Naive thymus-derived CD4-positive, alpha-beta T cell (primary cell): ENCODE measurements around the gene R3HCC1L. TPM values are rescaled to one million over a fixed set of nuclear protein-coding genes. Genes with fewer than 3 reads are reported as not detected.

Experiments used
- ATAC-seq: fragments of 150-1000 bp; cut with Tn5 transposase; 2 replicates; pipeline ENCODE4 v1.10.0; 2021; ENCODE audit warnings: mild to moderate bottlenecking, moderate library complexity
- CTCF ChIA-PET: fragments of 350-600 bp; sonication (Branson Sonifier 250); formaldehyde crosslinking; loops from one replicate; lab custom pipeline; 2021; ENCODE audit warnings: antibody characterized with exemption; lab: Charles Lee
- POLR2A ChIA-PET: fragments of 350-600 bp; sonication (Branson Sonifier 250); formaldehyde crosslinking; loops from one replicate; lab custom pipeline; 2021; ENCODE audit warnings: antibody characterized with exemption, inconsistent platforms; lab: Charles Lee
- DNase-seq, 9 donors: peaks; one replicate each; pipeline versions ENCODE4 v3.0.0 to v3.0.0-alpha.2; 2020 to 2022; ENCODE audit warnings: mixed read lengths in 1 of 9
- H3K27ac ChIP-seq: one replicate; pipeline ENCODE4 v1.7.0; 2013; ENCODE audit warnings: mild to moderate bottlenecking, low read depth, low read length, moderate library complexity
- H3K27me3 ChIP-seq, 2 donors: one replicate each; pipeline ENCODE4 v1.7.0; 2013; ENCODE audit warnings: low read length in 2 of 2, mild to moderate bottlenecking in 2 of 2, moderate library complexity in 2 of 2; ENCODE audit not compliant: control insufficient read depth in 2 of 2, insufficient read depth in 2 of 2
- H3K36me3 ChIP-seq, 3 experiments: 1 replicate in 2 of 3; 2 replicates in 1 of 3; pipeline ENCODE4 v1.7.0; 2013; ENCODE audit warnings: low read length in 3 of 3, mild to moderate bottlenecking in 3 of 3, moderate library complexity in 1 of 3; ENCODE audit not compliant: insufficient read depth in 3 of 3, control insufficient read depth in 2 of 3
- H3K4me1 ChIP-seq, 2 donors: one replicate each; pipeline ENCODE4 v1.7.0; 2013; ENCODE audit warnings: low read length in 2 of 2, mild to moderate bottlenecking in 2 of 2, moderate library complexity in 1 of 2; ENCODE audit not compliant: control insufficient read depth in 2 of 2, insufficient read depth in 2 of 2
- H3K4me3 ChIP-seq: 2 replicates; pipeline ENCODE4 v1.7.0; 2013; ENCODE audit warnings: mild to moderate bottlenecking, low read length
- H3K9me3 ChIP-seq, 3 experiments: 1 replicate in 2 of 3; 2 replicates in 1 of 3; pipeline ENCODE4 v1.7.0; 2013; ENCODE audit warnings: low read length in 3 of 3; ENCODE audit not compliant: control insufficient read depth in 2 of 3
- H3K27ac Mint-ChIP-seq, 9 donors: one replicate each; pipeline ENCODE4 v1.8.0; 2020 to 2022; ENCODE audit warnings: mixed read lengths in 9 of 9, mild to moderate bottlenecking in 8 of 9, moderate library complexity in 5 of 9, inconsistent platforms in 2 of 9
- H3K27me3 Mint-ChIP-seq, 5 donors: one replicate each; pipeline ENCODE4 v1.8.0; 2021 to 2022; ENCODE audit warnings: mixed read lengths in 5 of 5, mild to moderate bottlenecking in 1 of 5
- H3K36me3 Mint-ChIP-seq, 5 donors: one replicate each; pipeline ENCODE4 v1.8.0; 2020 to 2022; ENCODE audit warnings: mixed read lengths in 5 of 5, mild to moderate bottlenecking in 3 of 5, inconsistent platforms in 1 of 5
- H3K4me1 Mint-ChIP-seq, 7 donors: one replicate each; pipeline ENCODE4 v1.8.0; 2020 to 2022; ENCODE audit warnings: mixed read lengths in 7 of 7, mild to moderate bottlenecking in 3 of 7, inconsistent platforms in 1 of 7
- H3K4me3 Mint-ChIP-seq, 10 donors: one replicate each; pipeline ENCODE4 v1.8.0; 2020 to 2022; ENCODE audit warnings: mild to moderate bottlenecking in 10 of 10, mixed read lengths in 10 of 10, moderate library complexity in 6 of 10, inconsistent platforms in 2 of 10
- H3K9me3 Mint-ChIP-seq, 11 donors: one replicate each; pipeline ENCODE4 v1.8.0; 2020 to 2022; ENCODE audit warnings: mixed read lengths in 11 of 11, mild to moderate bottlenecking in 4 of 11, inconsistent platforms in 1 of 11, moderate library complexity in 1 of 11
- intact Hi-C, 2 donors: fragments of 100-400 bp; cut with micrococcal nuclease; formaldehyde crosslinking; loops; one replicate each; pipeline ENCODE4 v1.15.1; 2023
- polyA plus RNA-seq, 2 donors: library from polyadenylated mRNA; unstranded; fragments of 300-500 nt; fragmentation: Illumina TruSeq; gene quantifications; one replicate each; pipeline ENCODE4 v1.2.3, GENCODE V29; 2021
- total RNA-seq, 6 experiments: library from RNA in 5 of 6; stranded (reverse) in 5 of 6; gene quantifications; 1 replicate in 5 of 6; 2 replicates in 1 of 6; pipeline ENCODE4 v1.2.3 and lab custom pipeline; 2021 to 2026

Gene R3HCC1L
- total and polyA plus RNA-seq, 7 experiments from 2014 or later: 9.6 to 25.3 (median 19.6) TPM

DNA sequence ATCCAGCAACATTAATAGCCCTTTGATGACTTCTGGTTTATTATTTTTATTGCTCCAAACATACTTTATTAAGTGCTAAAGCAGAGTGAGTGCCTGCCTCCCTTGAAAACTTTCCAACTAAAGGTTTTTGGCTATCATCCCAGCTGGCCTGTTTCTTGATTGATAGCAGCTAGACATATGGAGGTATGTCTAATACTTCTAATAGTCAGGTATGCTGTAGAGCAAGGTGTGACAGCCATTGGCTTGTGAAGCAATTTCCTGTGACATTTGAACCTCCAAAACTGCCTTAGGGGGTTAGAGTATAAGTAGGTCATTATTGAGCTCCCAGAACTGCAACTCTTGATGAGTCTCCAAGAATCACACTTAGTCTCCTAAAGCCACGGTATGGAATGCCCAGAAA, 77.7 kb downstream of the R3HCC1L start:
- Histone ChIP-seq H3K9me3 (no peaks in the 10 kb centered on the region), H3K4me3 (no peak overlapping the region), H3K36me3 (peaks cover 0 to 6% (median 5%) of the 10 kb centered on the region in 3 experiments), H3K27me3 (no peaks in the 10 kb centered on the region), H3K27ac (no peak overlapping the region), H3K4me1 (no peaks in the 10 kb centered on the region)
- Mint-ChIP-seq H3K36me3 (peaks cover 33 to 78% (median 74%) of the 10 kb centered on the region in 5 donors), H3K27ac (no peak overlapping the region), H3K4me3 (no peak overlapping the region), H3K9me3 (peaks cover 0 to 10% (median 6%) of the 10 kb centered on the region in 11 donors), H3K4me1 (peaks cover 6 to 71% (median 57%) of the 10 kb centered on the region in 7 donors), H3K27me3 (no peaks in the 10 kb centered on the region)
- intact Hi-C loops: no loop called here
- ATAC-seq: no peak
- ChIA-PET POLR2A (no interaction called here), CTCF (no interaction called here)
- DNase-seq: no peak

DNA sequence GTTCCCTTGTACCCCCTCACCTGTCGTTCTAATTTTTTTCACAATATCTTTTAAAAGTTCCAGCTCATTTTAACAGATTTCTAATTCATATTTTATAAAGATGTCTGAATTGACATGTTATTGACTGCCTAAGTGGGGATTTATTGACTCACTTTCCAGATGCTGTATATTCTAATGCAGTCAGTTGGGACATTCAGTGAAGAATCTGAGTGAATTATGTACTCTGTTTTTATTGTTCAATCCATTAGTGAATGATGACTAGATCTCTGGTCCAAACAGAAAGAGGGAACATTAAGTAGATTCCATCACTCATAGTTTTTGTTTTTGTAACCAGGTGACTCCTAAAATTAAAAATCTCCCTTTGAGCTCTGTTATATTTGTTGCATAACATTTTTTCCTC, 79.3 kb downstream of the R3HCC1L start:
- H3K27ac Mint-ChIP-seq: peak overlapping the region in 2 of 9 donors; percentile 38 to 41
- intact Hi-C loops: loop anchor here (2.0 kb wide), 2 partner anchors 13 to 31 kb away; no protein-coding TSS in a partner anchor

DNA sequence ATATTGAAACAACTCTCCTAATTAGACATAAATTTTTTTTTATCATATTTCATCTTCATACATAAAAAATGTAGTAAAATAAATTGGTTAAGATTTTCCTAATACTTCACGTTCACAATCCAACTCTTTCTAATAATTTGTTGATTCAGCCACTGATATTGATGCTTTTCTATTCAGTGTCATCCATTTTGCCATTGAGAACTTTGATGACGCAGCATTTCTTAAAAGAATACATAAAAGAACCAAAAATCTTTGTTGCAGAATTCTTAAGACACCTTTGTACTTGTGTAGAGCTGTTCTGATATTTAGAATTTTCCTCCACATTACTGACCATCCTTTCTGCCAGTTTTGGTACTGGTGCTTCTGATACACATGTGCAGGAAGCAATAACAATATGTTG, 80.9 kb downstream of the R3HCC1L start:
- intact Hi-C loops: loop anchor here (2.0 kb wide), 2 partner anchors 15 to 33 kb away; no protein-coding TSS in a partner anchor
- CTCF ChIA-PET: no interaction called here

More for the DNA sequence above, 79.3 kb downstream of the R3HCC1L start:
- Histone ChIP-seq H3K4me3 (no peak overlapping the region), H3K4me1 (no peaks in the 10 kb centered on the region), H3K9me3 (no peaks in the 10 kb centered on the region), H3K27ac (no peak overlapping the region), H3K27me3 (no peaks in the 10 kb centered on the region), H3K36me3 (peaks cover 0 to 3% (median 0%) of the 10 kb centered on the region in 3 experiments)
- DNase-seq (no peak), ATAC-seq (no peak)
- Mint-ChIP-seq H3K27me3 (no peaks in the 10 kb centered on the region), H3K9me3 (peaks cover 3 to 25% (median 12%) of the 10 kb centered on the region in 11 donors), H3K4me3 (no peak overlapping the region), H3K4me1 (peaks cover 9 to 73% (median 60%) of the 10 kb centered on the region in 7 donors), H3K36me3 (peaks cover 29 to 81% (median 73%) of the 10 kb centered on the region in 5 donors)
- POLR2A ChIA-PET: interaction anchor here (0.9 kb wide), 1 partner anchor 8 kb away, joined by 3 read pairs; no protein-coding TSS in a partner anchor
- CTCF ChIA-PET: no interaction called here

GRCh38 chr10:98217801-98218200, 83.3 kb downstream of the R3HCC1L start:
- no peaks in the 10 kb centered on the region for H3K4me1 ChIP-seq
- Mint-ChIP-seq H3K27me3 (no peaks in the 10 kb centered on the region), H3K27ac (no peak overlapping the region), H3K4me3 (peak overlapping the region in 1 of 10 donors; percentile 8), H3K4me1 (peaks cover 5 to 44% (median 34%) of the 10 kb centered on the region in 7 donors), H3K36me3 (peaks cover 20 to 63% (median 59%) of the 10 kb centered on the region in 5 donors), H3K9me3 (peaks cover 9 to 42% (median 22%) of the 10 kb centered on the region in 11 donors)
- DNase-seq: no peak
- CTCF ChIA-PET: interaction anchor here (0.7 kb wide), 1 partner anchor 40 kb away, joined by 6 read pairs; no protein-coding TSS in a partner anchor
- POLR2A ChIA-PET: no interaction called here
- H3K4me3 ChIP-seq: no peak overlapping the region
- H3K9me3 ChIP-seq: peaks cover 5 to 8% (median 7%) of the 10 kb centered on the region in 3 experiments
- no peaks in the 10 kb centered on the region for H3K36me3 ChIP-seq
- no peak for ATAC-seq
- no peak overlapping the region for H3K27ac ChIP-seq
- intact Hi-C loops: no loop called here
- H3K27me3 ChIP-seq: no peaks in the 10 kb centered on the region

More for the DNA sequence above, 80.9 kb downstream of the R3HCC1L start:
- no peaks in the 10 kb centered on the region for H3K27me3 ChIP-seq
- DNase-seq: no peak
- H3K36me3 ChIP-seq: no peaks in the 10 kb centered on the region
- Mint-ChIP-seq H3K27ac (no peak overlapping the region), H3K4me3 (peak overlapping the region in 1 of 10 donors; percentile 5), H3K27me3 (no peaks in the 10 kb centered on the region), H3K36me3 (peaks cover 32 to 84% (median 71%) of the 10 kb centered on the region in 5 donors), H3K4me1 (peaks cover 9 to 67% (median 54%) of the 10 kb centered on the region in 7 donors), H3K9me3 (peaks cover 9 to 42% (median 22%) of the 10 kb centered on the region in 11 donors)
- H3K27ac ChIP-seq: no peak overlapping the region
- H3K9me3 ChIP-seq: peaks cover 5 to 8% (median 7%) of the 10 kb centered on the region in 3 experiments
- ATAC-seq: no peak
- POLR2A ChIA-PET: no interaction called here
- no peaks in the 10 kb centered on the region for H3K4me1 ChIP-seq
- H3K4me3 ChIP-seq: no peak overlapping the region

- POLR2A ChIA-PET: no interaction called here
- Histone ChIP-seq H3K4me3 (no peak overlapping the region), H3K4me1 (no peaks in the 10 kb centered on the region), H3K27me3 (no peaks in the 10 kb centered on the region), H3K36me3 (no peaks in the 10 kb centered on the region), H3K27ac (no peak overlapping the region), H3K9me3 (peaks cover 5 to 8% (median 7%) of the 10 kb centered on the region in 3 experiments)
- H3K36me3 Mint-ChIP-seq: peaks cover 18 to 50% (median 41%) of the 10 kb centered on the region in 5 donors
- CTCF ChIA-PET: no interaction called here
- intact Hi-C loops: no loop called here
- H3K9me3 Mint-ChIP-seq: peaks cover 6 to 24% (median 14%) of the 10 kb centered on the region in 11 donors
- no peak for DNase-seq
- H3K27me3 Mint-ChIP-seq: no peaks in the 10 kb centered on the region
- peak overlapping the region in 1 of 9 donors; percentile 23 for H3K27ac Mint-ChIP-seq
- H3K4me1 Mint-ChIP-seq: peaks cover 7 to 25% (median 17%) of the 10 kb centered on the region in 7 donors
- no peak overlapping the region for H3K4me3 Mint-ChIP-seq
- ATAC-seq: no peak
Observed at GRCh38 chr10:98223874-98224273, 89.4 kb downstream of the R3HCC1L start.

DNA sequence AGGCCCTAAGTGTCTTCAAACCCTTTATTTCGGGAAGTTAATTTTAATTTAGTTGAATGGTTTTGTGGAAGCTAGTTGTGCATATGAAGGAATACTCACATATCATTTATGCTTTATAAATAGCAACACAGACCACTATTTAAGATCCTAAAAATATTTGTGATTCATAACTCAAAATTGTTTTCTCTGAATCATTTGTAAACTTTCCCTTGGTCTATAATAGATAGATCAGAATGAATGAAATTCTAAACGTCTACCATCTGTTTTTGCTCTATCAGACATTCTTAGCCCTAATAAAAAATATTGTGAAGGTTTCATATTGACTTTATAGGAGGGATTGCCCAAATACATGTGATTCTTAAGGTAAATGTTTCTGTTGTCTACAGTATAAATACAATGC, 90.1 kb downstream of the R3HCC1L start:
- ATAC-seq (no peak), DNase-seq (no peak)
- Histone ChIP-seq H3K9me3 (peaks cover 3 to 4% (median 3%) of the 10 kb centered on the region in 3 experiments), H3K27me3 (no peaks in the 10 kb centered on the region), H3K4me3 (no peak overlapping the region), H3K27ac (no peak overlapping the region), H3K36me3 (no peaks in the 10 kb centered on the region), H3K4me1 (no peaks in the 10 kb centered on the region)
- H3K4me1 Mint-ChIP-seq: peaks cover 7 to 26% (median 17%) of the 10 kb centered on the region in 7 donors
- H3K27me3 Mint-ChIP-seq: no peaks in the 10 kb centered on the region
- H3K4me3 Mint-ChIP-seq: no peak overlapping the region
- H3K9me3 Mint-ChIP-seq: peaks cover 1 to 18% (median 8%) of the 10 kb centered on the region in 11 donors
- ChIA-PET CTCF (no interaction called here), POLR2A (no interaction called here)
- intact Hi-C loops: no loop called here
- peak overlapping the region in 1 of 9 donors; percentile 46 for H3K27ac Mint-ChIP-seq
- H3K36me3 Mint-ChIP-seq: peaks cover 13 to 49% (median 39%) of the 10 kb centered on the region in 5 donors
